BLaER1 (cell line): Measurements from ENCODE around the gene POC1B.

Experiments used
- H3K27ac ChIP-seq: shearing (Covaris generic); formaldehyde crosslinking; 2 replicates; pipeline ENCODE4 v1.8.1; 2022
- H3K27me3 ChIP-seq: shearing (Covaris generic); formaldehyde crosslinking; 2 replicates; pipeline ENCODE4 v1.8.1; 2022
- H3K36me3 ChIP-seq: shearing (Covaris generic); formaldehyde crosslinking; 2 replicates; pipeline ENCODE4 v1.8.1; 2022
- H3K4me1 ChIP-seq: shearing (Covaris generic); formaldehyde crosslinking; 2 replicates; pipeline ENCODE4 v1.8.1; 2022
- H3K4me2 ChIP-seq: shearing (Covaris generic); formaldehyde crosslinking; 2 replicates; pipeline ENCODE4 v1.8.1; 2022
- H3K4me3 ChIP-seq: shearing (Covaris generic); formaldehyde crosslinking; 2 replicates; pipeline ENCODE4 v1.8.1; 2022
- H3K9ac ChIP-seq: shearing (Covaris generic); formaldehyde crosslinking; 2 replicates; pipeline ENCODE4 v1.8.1; 2022
- H3K9me3 ChIP-seq: shearing (Covaris generic); formaldehyde crosslinking; 2 replicates; pipeline ENCODE4 v1.8.1; 2022
- H4K20me1 ChIP-seq: shearing (Covaris generic); formaldehyde crosslinking; 2 replicates; pipeline ENCODE4 v1.8.1; 2022
- Cebpa-rat ChIP-seq: shearing (Covaris generic); IDR thresholded peaks from 2 replicates; pipeline ENCODE4 v1.8.1; 2022

POC1B gene

GRCh38 chr12:89453121-89453978, 72.5 kb downstream of the POC1B start:
- H4K20me1 ChIP-seq: no peaks in the 10 kb centered on the region
- no peaks in the 10 kb centered on the region for H3K9me3 ChIP-seq
- no peak overlapping the region for H3K4me3 ChIP-seq
- no peak overlapping the region for H3K27ac ChIP-seq
- H3K27me3 ChIP-seq: no peaks in the 10 kb centered on the region
- TF ChIP-seq Cebpa-rat: no peak
- peaks cover 10% of the 10 kb centered on the region for H3K4me1 ChIP-seq
- H3K36me3 ChIP-seq: peaks cover 28% of the 10 kb centered on the region; the same call in 1 of the 2 replicates
- H3K9ac ChIP-seq: no peak overlapping the region
- H3K4me2 ChIP-seq: peak overlapping the region; percentile 47

- Histone ChIP-seq H3K27ac (no peak overlapping the region), H3K4me1 (peaks cover 10% of the 10 kb centered on the region), H4K20me1 (no peaks in the 10 kb centered on the region), H3K9me3 (no peaks in the 10 kb centered on the region), H3K4me3 (no peak overlapping the region), H3K27me3 (no peaks in the 10 kb centered on the region), H3K4me2 (no peak overlapping the region), H3K36me3 (peaks cover 22% of the 10 kb centered on the region; the same call in 1 of the 2 replicates), H3K9ac (no peak overlapping the region)
- no peak for TF ChIP-seq Cebpa-rat
Observed at GRCh38 chr12:89451841-89452251, 74.0 kb downstream of the POC1B start.

- Histone ChIP-seq H3K4me3 (no peak overlapping the region), H3K27ac (no peak overlapping the region), H3K27me3 (no peaks in the 10 kb centered on the region), H3K9ac (no peak overlapping the region), H4K20me1 (no peaks in the 10 kb centered on the region), H3K9me3 (no peaks in the 10 kb centered on the region), H3K4me1 (peaks cover 10% of the 10 kb centered on the region), H3K36me3 (peaks cover 19% of the 10 kb centered on the region; the same call in 1 of the 2 replicates), H3K4me2 (no peak overlapping the region)
- no peak for TF ChIP-seq Cebpa-rat
Observed at GRCh38 chr12:89450907-89451306, 74.9 kb downstream of the POC1B start.

- Histone ChIP-seq H3K36me3 (peaks cover 14% of the 10 kb centered on the region; the same call in 1 of the 2 replicates), H3K27me3 (no peaks in the 10 kb centered on the region), H3K27ac (no peak overlapping the region), H4K20me1 (no peaks in the 10 kb centered on the region), H3K4me2 (no peak overlapping the region), H3K4me1 (peaks cover 3% of the 10 kb centered on the region), H3K9me3 (peaks cover 4% of the 10 kb centered on the region; the same call in 1 of the 2 replicates), H3K9ac (no peak overlapping the region), H3K4me3 (no peak overlapping the region)
- no peak for TF ChIP-seq Cebpa-rat
Observed at GRCh38 chr12:89448951-89449371, 76.9 kb downstream of the POC1B start.

- TF ChIP-seq Cebpa-rat: no peak
- H3K27ac ChIP-seq: no peak overlapping the region
- no peaks in the 10 kb centered on the region for H3K4me1 ChIP-seq
- H3K9ac ChIP-seq: no peak overlapping the region
- H3K36me3 ChIP-seq: peaks cover 14% of the 10 kb centered on the region; the same call in 1 of the 2 replicates
- no peak overlapping the region for H3K4me3 ChIP-seq
- no peak overlapping the region for H3K4me2 ChIP-seq
- no peaks in the 10 kb centered on the region for H3K27me3 ChIP-seq
- peaks cover 4% of the 10 kb centered on the region; the same call in 1 of the 2 replicates for H3K9me3 ChIP-seq
- H4K20me1 ChIP-seq: no peaks in the 10 kb centered on the region
Observed at GRCh38 chr12:89448526-89448925, 77.3 kb downstream of the POC1B start.

- TF ChIP-seq Cebpa-rat: no peak
- Histone ChIP-seq H3K4me2 (no peak overlapping the region), H3K27me3 (no peaks in the 10 kb centered on the region), H3K4me1 (no peaks in the 10 kb centered on the region), H3K4me3 (no peak overlapping the region), H3K9ac (no peak overlapping the region), H4K20me1 (no peaks in the 10 kb centered on the region), H3K36me3 (peaks cover 30% of the 10 kb centered on the region), H3K9me3 (peaks cover 22% of the 10 kb centered on the region), H3K27ac (no peak overlapping the region)
Observed at GRCh38 chr12:89439941-89440340, 85.9 kb downstream of the POC1B start.

- H3K9ac ChIP-seq: no peak overlapping the region
- H3K9me3 ChIP-seq: peaks cover 21% of the 10 kb centered on the region
- H3K36me3 ChIP-seq: peaks cover 34% of the 10 kb centered on the region
- H3K27ac ChIP-seq: no peak overlapping the region
- no peaks in the 10 kb centered on the region for H3K4me1 ChIP-seq
- H4K20me1 ChIP-seq: no peaks in the 10 kb centered on the region
- H3K4me3 ChIP-seq: no peak overlapping the region
- no peak for TF ChIP-seq Cebpa-rat
- H3K27me3 ChIP-seq: no peaks in the 10 kb centered on the region
- H3K4me2 ChIP-seq: no peak overlapping the region
Observed at GRCh38 chr12:89437231-89437630, 88.6 kb downstream of the POC1B start.

- no peak for TF ChIP-seq Cebpa-rat
- Histone ChIP-seq H3K27ac (no peak overlapping the region), H3K27me3 (no peaks in the 10 kb centered on the region), H4K20me1 (no peaks in the 10 kb centered on the region), H3K4me1 (no peaks in the 10 kb centered on the region), H3K4me3 (no peak overlapping the region), H3K36me3 (peaks cover 32% of the 10 kb centered on the region), H3K9ac (no peak overlapping the region), H3K9me3 (peaks cover 12% of the 10 kb centered on the region), H3K4me2 (no peak overlapping the region)
Observed at GRCh38 chr12:89436062-89436461, 89.8 kb downstream of the POC1B start.

- TF ChIP-seq Cebpa-rat: no peak
- Histone ChIP-seq H4K20me1 (no peaks in the 10 kb centered on the region), H3K27me3 (no peaks in the 10 kb centered on the region), H3K4me3 (no peak overlapping the region), H3K9me3 (no peaks in the 10 kb centered on the region; the same call in 1 of the 2 replicates), H3K36me3 (peaks cover 13% of the 10 kb centered on the region), H3K9ac (no peak overlapping the region), H3K27ac (no peak overlapping the region), H3K4me1 (no peaks in the 10 kb centered on the region), H3K4me2 (no peak overlapping the region)
Observed at GRCh38 chr12:89433634-89434033, 92.2 kb downstream of the POC1B start.

GRCh38 chr12:89432396-89432795, 93.5 kb downstream of the POC1B start:
- Histone ChIP-seq H3K4me3 (no peak overlapping the region), H3K36me3 (peaks cover 10% of the 10 kb centered on the region; the same call in 1 of the 2 replicates), H4K20me1 (no peaks in the 10 kb centered on the region), H3K4me1 (no peaks in the 10 kb centered on the region), H3K27me3 (no peaks in the 10 kb centered on the region), H3K27ac (no peak overlapping the region), H3K9ac (no peak overlapping the region), H3K9me3 (no peaks in the 10 kb centered on the region), H3K4me2 (no peak overlapping the region)
- TF ChIP-seq Cebpa-rat: no peak
